ENCODE results near the gene SLC7A8. TPM values are rescaled to one million over a fixed set of nuclear protein-coding genes. Genes with fewer than 3 reads are reported as not detected.
"Not testable (repeated sequence)": the region's sequence is repeated elsewhere in the genome, so short reads cannot be mapped to it uniquely, and the experiment has no call there.

SLC7A8 gene
- total RNA-seq, 1 experiment from 2014 or later, result 0.90 TPM

- H3K9me3 ChIP-seq (ENCODE audit: control insufficient read depth, insufficient read depth, low read depth, low read length); CTCF ChIA-PET; H3K36me3 ChIP-seq (ENCODE audit: control insufficient read depth, insufficient read depth, low read length); in situ Hi-C loops (cut with HindIII; ENCODE audit: low pct_unique_long_range_greater_than_20kb, low sequenced_read_pairs); intact Hi-C loops (cut with micrococcal nuclease; ENCODE audit: unreplicated experiment); ATAC-seq; DNase-seq (ENCODE audit: low read depth, low spot score); POLR2A ChIA-PET; H3K4me1 ChIP-seq (ENCODE audit: control insufficient read depth, insufficient read depth, low read length); BruUV-seq (replicated peaks); H3K27me3 ChIP-seq (ENCODE audit: control insufficient read depth, insufficient read depth, low read length); H3K27ac ChIP-seq (ENCODE audit: low read length); H3K4me3 ChIP-seq (ENCODE audit: low read depth in 2 of 2, low read length in 2 of 2): not testable (repeated sequence)
These were observed 13.0 kb upstream of the SLC7A8 start for GRCh38 chr14:23196487-23196886.

- no peaks in the 10 kb centered on the region for H3K4me1 ChIP-seq (ENCODE audit: control insufficient read depth, insufficient read depth, low read length)
- H3K9me3 ChIP-seq (ENCODE audit: control insufficient read depth, insufficient read depth, low read depth, low read length), result no peaks in the 10 kb centered on the region
- ATAC-seq (no peak), DNase-seq (ENCODE audit: low read depth, low spot score) (no peak)
- POLR2A ChIA-PET, result no interaction called here
- no peak for TF ChIP-seq TCF7L2 (IDR thresholded peaks at IDR 0.05; ENCODE audit: low read depth, low read length)
- no peak for TF ChIP-seq CTCF (IDR thresholded peaks at IDR 0.05)
- TF ChIP-seq SIN3A (IDR thresholded peaks at IDR 0.05; ENCODE audit: borderline replicate concordance, insufficient read depth, low read depth, low read length), result no peak
- TF ChIP-seq POLR2AphosphoS5 (IDR thresholded peaks at IDR 0.05; ENCODE audit: low read depth, low read length), result no peak
- no peak for TF ChIP-seq REST (IDR thresholded peaks at IDR 0.05; ENCODE audit: insufficient read depth in 1 of 2, low read depth in 2 of 2, low read length in 1 of 2)
- in situ Hi-C loops (cut with HindIII; ENCODE audit: low pct_unique_long_range_greater_than_20kb, low sequenced_read_pairs) (no loop called here), intact Hi-C loops (cut with micrococcal nuclease; ENCODE audit: unreplicated experiment) (no loop called here)
- CTCF ChIA-PET, result no interaction called here
- H3K27me3 ChIP-seq (ENCODE audit: control insufficient read depth, insufficient read depth, low read length), result no peaks in the 10 kb centered on the region
- H3K4me3 ChIP-seq (ENCODE audit: low read depth in 2 of 2, low read length in 2 of 2), result no peak overlapping the region
- no peaks in the 10 kb centered on the region for H3K36me3 ChIP-seq (ENCODE audit: control insufficient read depth, insufficient read depth, low read length)
- BruUV-seq (replicated peaks), result no TSS peak
- no peak overlapping the region for H3K27ac ChIP-seq (ENCODE audit: low read length)
These were observed 12.2 kb upstream of the SLC7A8 start for GRCh38 chr14:23195552-23196101.

GRCh38 chr14:23193432-23193831 lies 10.0 kb upstream of the SLC7A8 start:
- TF ChIP-seq POLR2AphosphoS5 (IDR thresholded peaks at IDR 0.05; ENCODE audit: low read depth, low read length), result no peak
- TF ChIP-seq TCF7L2 (IDR thresholded peaks at IDR 0.05; ENCODE audit: low read depth, low read length), result no peak
- TF ChIP-seq REST (IDR thresholded peaks at IDR 0.05; ENCODE audit: insufficient read depth in 1 of 2, low read depth in 2 of 2, low read length in 1 of 2), result no peak
- no peak for TF ChIP-seq SIN3A (IDR thresholded peaks at IDR 0.05; ENCODE audit: borderline replicate concordance, insufficient read depth, low read depth, low read length)
- TF ChIP-seq CTCF (IDR thresholded peaks at IDR 0.05), result no peak
- ChIA-PET CTCF (no interaction called here), POLR2A (no interaction called here)
- Histone ChIP-seq H3K4me3 (ENCODE audit: low read depth in 2 of 2, low read length in 2 of 2) (no peak overlapping the region), H3K4me1 (ENCODE audit: control insufficient read depth, insufficient read depth, low read length) (no peaks in the 10 kb centered on the region), H3K36me3 (ENCODE audit: control insufficient read depth, insufficient read depth, low read length) (no peaks in the 10 kb centered on the region), H3K27me3 (ENCODE audit: control insufficient read depth, insufficient read depth, low read length) (no peaks in the 10 kb centered on the region), H3K9me3 (ENCODE audit: control insufficient read depth, insufficient read depth, low read depth, low read length) (no peaks in the 10 kb centered on the region), H3K27ac (ENCODE audit: low read length) (no peak overlapping the region)
- DNase-seq (ENCODE audit: low read depth, low spot score) (no peak), ATAC-seq (no peak)
- BruUV-seq (replicated peaks), result no TSS peak
- in situ Hi-C loops (cut with HindIII; ENCODE audit: low pct_unique_long_range_greater_than_20kb, low sequenced_read_pairs) (no loop called here), intact Hi-C loops (cut with micrococcal nuclease; ENCODE audit: unreplicated experiment) (no loop called here)
